DND-41 (cell line): ENCODE data around the gene THRB.

ENCODE experiments used
- EZH2 ChIP-seq: IDR thresholded peaks from 3 replicates; pipeline ENCODE4 v1.6.1; 2012; ENCODE audit warnings: borderline replicate concordance, low read depth, mild to moderate bottlenecking, moderate library complexity, low read length, inconsistent platforms; ENCODE audit not compliant: severe bottlenecking
- TF ChIP-seq, protein P1 (sequence below): IDR thresholded peaks from 2 replicates; pipeline ENCODE4 v1.5.1; 2012; ENCODE audit warnings: borderline replicate concordance, low read length, moderate library complexity, mild to moderate bottlenecking; ENCODE audit not compliant: poor library complexity, severe bottlenecking; ENCODE audit errors: extremely low read depth

DNA sequence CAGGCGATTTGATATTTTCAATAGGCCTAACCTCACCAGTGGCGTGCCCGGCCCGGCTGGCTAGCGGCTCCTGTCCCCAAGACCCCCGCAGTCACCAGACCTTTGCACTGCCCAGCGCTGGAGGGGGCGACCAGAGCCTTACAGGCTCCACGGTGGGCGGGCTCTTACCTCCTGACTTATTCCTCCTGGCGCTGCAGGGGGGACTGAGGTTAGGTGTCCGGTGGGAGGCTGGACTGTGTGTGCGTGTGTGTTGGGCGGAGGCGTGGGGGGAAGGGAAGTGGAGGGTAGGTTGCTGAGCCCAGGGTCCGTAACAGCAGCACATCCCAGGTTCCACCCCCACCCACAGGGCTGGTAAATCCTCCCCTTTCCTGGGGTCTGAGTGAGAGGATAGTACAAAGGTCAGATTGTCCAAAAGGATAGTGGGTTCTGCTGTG is 27.5 kb upstream of the THRB start:
- TF ChIP-seq, protein P1, sequence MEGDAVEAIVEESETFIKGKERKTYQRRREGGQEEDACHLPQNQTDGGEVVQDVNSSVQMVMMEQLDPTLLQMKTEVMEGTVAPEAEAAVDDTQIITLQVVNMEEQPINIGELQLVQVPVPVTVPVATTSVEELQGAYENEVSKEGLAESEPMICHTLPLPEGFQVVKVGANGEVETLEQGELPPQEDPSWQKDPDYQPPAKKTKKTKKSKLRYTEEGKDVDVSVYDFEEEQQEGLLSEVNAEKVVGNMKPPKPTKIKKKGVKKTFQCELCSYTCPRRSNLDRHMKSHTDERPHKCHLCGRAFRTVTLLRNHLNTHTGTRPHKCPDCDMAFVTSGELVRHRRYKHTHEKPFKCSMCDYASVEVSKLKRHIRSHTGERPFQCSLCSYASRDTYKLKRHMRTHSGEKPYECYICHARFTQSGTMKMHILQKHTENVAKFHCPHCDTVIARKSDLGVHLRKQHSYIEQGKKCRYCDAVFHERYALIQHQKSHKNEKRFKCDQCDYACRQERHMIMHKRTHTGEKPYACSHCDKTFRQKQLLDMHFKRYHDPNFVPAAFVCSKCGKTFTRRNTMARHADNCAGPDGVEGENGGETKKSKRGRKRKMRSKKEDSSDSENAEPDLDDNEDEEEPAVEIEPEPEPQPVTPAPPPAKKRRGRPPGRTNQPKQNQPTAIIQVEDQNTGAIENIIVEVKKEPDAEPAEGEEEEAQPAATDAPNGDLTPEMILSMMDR, result no peak
- TF ChIP-seq EZH2, result no peak
